Tracheal epithelial cell (primary cell): ENCODE measurements around the gene DHH. TPM values are rescaled to one million over a fixed set of nuclear protein-coding genes. Genes with fewer than 3 reads are reported as not detected.

ENCODE experiments used
- total RNA-seq: library from RNA; depleted of rRNA; stranded (reverse); fragments of >200 nt; gene quantifications from 2 replicates; pipeline ENCODE4 v1.2.1, GENCODE V29; 2014

Gene DHH
- total RNA-seq: under 0.01 TPM in 1 of 2 replicates, not detected in the other

DNA sequence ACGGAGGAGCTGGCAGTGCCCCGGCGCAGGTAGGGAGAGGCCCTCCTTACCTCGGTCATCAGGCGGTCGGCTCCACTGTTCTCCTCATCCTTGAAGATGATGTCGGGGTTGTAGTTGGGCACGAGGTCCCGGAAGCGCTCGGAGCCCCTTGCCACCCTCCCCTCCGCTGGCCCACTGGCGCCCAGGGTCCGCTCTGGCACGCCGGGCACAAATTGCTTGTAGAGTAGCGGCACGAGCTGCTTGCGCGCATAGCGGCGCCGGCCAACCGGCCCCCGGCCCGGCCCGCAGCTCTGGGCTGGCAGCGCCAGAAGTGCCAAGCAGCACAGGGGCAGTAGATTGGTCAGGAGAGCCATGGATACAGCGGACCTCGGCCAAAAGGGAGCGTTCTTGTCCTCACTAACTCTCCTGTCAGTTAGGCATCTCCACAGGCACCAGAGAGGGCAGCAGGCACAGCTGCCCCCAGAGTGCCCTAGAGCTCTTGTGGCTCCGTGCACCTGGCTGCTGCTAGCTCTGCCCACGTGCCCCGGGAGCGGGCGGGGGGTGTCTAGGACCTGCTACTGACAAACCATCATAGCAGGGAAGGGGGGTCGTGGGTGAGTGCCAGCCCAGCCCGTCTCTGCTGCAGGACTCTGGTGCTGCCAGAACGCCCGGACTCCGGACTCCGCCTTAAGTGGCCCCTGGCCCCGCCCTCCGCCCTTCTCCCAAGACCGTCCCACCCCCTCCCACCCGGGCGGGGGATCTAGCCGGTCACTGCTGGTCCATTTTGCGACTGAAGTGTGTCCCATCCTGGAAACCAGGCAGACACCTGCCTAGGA, at the start of gene DHH:
DHH (minus strand) TSS at position 642 of the 815 bp plus-strand sequence; CDS start at position 353, 289 bp downstream.

DNA sequence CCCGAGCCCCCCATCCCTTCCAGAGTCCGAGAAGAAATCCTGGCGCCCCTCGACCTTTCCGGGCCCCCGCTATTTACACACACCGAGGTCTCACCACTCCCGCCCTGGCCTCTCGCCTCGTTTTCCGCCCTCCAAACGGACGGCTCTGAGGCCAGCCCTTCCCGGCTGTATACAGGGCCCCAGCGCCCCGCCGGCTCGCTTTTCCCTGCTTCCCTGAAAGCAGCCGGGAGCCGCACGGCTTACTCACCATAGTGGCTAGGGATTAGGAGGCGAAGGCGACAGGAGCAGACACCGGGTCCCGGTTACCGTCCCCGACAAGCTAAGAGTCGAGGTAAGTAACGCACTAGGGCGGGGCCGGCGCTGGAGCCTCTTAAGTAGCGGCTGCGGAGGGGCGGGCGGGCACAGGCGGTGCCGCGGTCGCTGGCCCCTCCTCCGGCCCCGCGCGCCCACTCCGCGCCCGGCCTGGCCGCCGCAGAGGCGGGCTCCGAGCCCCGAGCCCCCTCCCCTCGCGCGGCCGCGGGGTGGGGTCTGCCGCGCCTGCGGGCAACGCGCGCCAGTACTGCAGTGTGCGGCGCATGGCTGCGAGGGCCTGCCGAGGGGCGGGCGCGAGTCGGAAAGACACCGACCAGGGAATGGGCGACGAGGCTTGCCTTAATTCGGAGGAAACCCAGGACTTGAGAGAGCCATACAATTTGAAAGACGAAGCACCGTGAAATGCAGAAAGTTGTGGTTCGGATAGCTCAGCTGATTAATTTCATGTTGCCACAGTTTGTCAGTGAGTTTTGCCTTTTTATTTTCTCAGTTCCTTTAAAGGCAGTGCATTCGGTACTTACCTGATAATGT, 36.7 kb upstream of the DHH start, which contains the start of gene TUBA1B:
TUBA1B (minus strand) TSS at position 345 of the 843 bp plus-strand sequence; CDS start at position 250, 95 bp downstream.

DNA sequence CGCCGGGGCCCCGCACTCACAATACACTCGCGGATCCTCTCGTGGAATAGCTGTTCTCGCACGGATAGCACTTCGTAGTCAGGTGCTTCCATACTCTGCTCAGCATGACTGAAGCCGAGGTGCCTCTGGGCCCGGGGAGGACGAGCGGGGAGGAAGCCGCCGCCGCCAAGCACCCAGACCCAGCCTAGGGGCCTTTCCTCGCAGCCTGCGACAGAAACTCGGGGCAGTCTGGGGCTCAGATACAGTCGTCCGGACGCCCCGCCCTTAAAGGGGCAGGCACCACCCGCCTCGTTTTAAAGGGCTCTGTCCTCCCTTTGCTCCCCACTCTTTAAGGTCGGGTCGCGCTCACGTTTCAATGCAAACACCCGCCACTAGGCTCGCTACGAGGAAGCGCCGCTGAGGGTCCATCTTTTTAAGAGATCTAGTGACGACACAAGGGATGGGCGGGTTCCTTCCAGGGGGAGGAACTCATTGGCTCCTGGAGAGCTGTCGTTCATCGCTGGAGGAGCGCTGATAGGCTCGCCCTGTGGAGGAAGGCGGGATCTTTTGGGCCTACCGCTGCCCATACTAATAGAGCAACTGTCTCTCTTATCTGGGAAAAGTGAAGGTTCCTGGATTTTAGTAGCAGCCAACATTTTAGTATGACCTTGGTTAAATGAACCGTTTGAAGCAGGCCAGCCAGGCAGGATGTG, 16.0 kb upstream of the DHH start, which contains the start of gene LMBR1L:
LMBR1L (minus strand) TSS at position 384 of the 692 bp plus-strand sequence; CDS start at position 92, 292 bp downstream.

DNA sequence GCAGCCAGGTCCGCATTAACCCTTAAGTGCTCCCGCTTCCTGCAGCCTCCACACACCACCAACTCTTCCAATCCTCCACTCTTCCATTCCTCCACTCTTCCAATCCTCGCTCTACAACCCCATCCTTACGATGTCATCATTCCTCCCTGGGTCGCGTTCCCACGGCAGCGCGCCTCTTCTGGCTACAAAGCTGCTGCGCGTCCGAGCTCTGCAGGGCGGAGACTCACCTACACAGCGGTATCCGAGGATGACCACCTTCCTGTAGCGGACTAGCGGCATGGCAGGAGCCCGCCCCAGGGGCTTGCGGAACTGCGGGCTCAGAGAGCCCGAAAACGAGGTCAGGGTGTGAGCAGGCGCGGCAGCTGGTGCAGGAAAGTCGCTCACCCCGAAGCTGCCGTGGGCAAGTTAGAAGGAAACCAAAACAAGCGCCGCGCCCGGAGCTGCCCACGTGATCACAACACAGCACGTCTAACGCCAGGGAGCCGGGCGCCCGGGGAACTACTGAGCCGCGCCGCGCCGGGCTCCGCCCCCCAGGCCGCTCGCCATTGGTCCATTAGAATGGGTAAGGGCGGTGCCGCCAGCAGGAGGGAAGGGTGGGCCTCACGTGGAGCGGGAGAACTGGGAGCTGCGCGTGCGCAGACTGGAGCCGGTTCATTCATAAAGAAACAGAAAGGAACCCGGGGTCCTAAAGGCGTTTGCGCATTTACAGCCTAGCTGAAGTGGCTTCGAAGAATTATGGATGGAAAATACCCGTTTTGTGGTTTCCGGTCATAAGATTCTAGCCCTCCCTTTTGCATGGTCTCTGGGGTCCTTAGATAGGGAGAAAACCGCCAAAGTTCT, 24.9 kb downstream of the DHH start, which contains the start of gene RHEBL1:
RHEBL1 (minus strand) TSS at position 473 of the 840 bp plus-strand sequence; CDS start at position 279, 194 bp downstream.

DNA sequence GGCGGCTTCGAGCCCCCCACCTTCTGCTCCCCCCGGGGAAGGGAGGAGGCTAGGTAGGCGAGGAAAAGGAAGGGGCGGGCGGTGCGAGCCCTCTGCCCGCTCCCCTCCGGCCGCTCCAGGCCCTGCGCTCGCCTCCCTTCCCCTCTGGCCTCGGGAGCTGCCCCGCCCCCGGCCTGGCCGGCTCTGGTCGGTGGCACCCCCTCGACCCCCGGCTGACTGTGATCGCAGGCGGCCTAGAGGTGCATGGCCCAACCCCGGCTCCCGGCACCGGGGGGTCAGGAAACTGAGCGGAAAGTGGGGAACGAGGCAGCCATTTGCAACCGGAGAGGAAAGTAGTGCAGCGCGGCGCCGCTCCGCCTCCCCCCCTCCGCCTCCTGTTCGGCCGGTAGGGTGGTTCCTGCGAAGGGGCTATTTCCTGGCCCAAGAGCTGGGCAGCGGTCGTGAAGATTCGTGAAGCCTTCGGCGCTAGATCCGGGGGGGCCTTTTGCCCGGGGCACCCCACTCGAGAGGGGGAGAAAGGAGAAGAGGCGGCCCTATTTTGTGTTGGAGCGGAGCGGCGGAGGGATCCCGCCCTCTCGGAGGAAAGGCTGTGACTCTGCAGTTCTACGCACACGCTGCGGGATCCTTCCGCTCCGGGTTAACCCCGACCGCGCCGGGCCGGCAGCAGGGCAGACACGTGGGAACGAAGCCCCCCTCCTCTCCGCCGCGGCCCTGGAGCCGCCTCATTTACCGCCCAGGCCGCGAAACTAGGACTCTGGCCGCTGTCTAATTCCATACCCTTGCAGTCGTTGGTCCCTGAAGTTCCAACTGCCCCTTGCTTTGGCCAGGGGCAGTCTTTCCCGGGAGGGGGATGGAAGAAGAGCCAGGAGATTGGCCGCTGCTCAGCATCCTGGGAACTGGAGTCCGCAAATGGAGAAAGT, 34.1 kb downstream of the DHH start, which contains the start of gene KMT2D:
KMT2D (minus strand) TSS at position 558 of the 920 bp plus-strand sequence. CDS start 5,470 bp downstream, outside the sequence.

Other genes with a start within 250 kb of the DHH start
- 62.7 and 81.0 TPM in 2 replicates for gene DDX23, start 242.6 kb downstream of the DHH start, total RNA-seq
- gene RND1, start 228.9 kb downstream of the DHH start, total RNA-seq: 0.43 and 7.5 TPM in 2 replicates
- gene FKBP11, start 169.3 kb downstream of the DHH start, total RNA-seq: 5.8 and 9.2 TPM in 2 replicates
- 26.6 and 34.9 TPM in 2 replicates for gene ARF3, start 137.3 kb downstream of the DHH start, total RNA-seq
- under 0.01 TPM in 1 of 2 replicates, not detected in the other for gene WNT10B, start 123.1 kb downstream of the DHH start, total RNA-seq
- not detected in 2 replicates for gene WNT1, start 116.5 kb downstream of the DHH start, total RNA-seq
- gene DDN, start 95.4 kb downstream of the DHH start, total RNA-seq: 0.43 and 0.48 TPM in 2 replicates
- 59.8 and 69.1 TPM in 2 replicates for gene PRKAG1, start 76.0 kb downstream of the DHH start, total RNA-seq
- 22.0 and 24.3 TPM in 2 replicates for gene KMT2D, start 34.0 kb downstream of the DHH start, total RNA-seq
- 0.24 TPM in 1 of 2 replicates, not detected in the other for gene RHEBL1, start 24.8 kb downstream of the DHH start, total RNA-seq
- 32.2 and 36.4 TPM in 2 replicates for gene LMBR1L, start 16.0 kb upstream of the DHH start, total RNA-seq
- 247 and 684 TPM in 2 replicates for gene TUBA1B, start 36.6 kb upstream of the DHH start, total RNA-seq
- 5.1 and 508 TPM in 2 replicates for gene TUBA1A, start 94.3 kb upstream of the DHH start, total RNA-seq
- gene TUBA1C, start 170.3 kb upstream of the DHH start, total RNA-seq: 301 and 310 TPM in 2 replicates
- not detected in 2 replicates for gene PRPH, start 200.3 kb upstream of the DHH start, total RNA-seq
- gene TROAP, start 228.5 kb upstream of the DHH start, total RNA-seq: 1.5 and 1.7 TPM in 2 replicates
- gene C1QL4, start 242.4 kb upstream of the DHH start, total RNA-seq: under 0.01 TPM in 1 of 2 replicates, not detected in the other